ENCODE results near the gene PRKAR1A. TPM values are rescaled to one million over a fixed set of nuclear protein-coding genes. Genes with fewer than 3 reads are reported as not detected.

PRKAR1A gene
- total and polyA plus RNA-seq, 2 of the 8 experiments (the other 6 are each of a cell fraction or from before 2014, with no cell fraction given) = 39.3 to 149 TPM

DNA sequence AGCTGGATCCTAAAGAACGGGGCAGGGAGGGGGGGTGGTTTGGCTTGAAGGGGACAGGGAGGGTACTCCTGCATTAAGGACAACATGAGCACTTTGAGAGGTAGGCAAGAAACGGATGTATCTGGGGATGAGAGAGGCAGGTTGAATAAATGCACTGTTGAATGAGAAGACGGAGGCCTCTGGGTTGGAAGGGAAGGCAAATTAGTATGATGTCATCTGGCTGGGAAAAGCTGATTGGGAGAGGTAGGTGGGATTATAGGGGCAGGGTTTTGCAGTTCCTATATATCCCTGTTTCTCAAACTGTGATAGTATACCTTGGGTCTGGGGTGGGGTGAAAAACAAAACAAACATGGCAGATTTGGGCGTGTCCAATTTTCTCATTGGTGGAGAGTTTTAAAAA, 44.3 kb downstream of the PRKAR1A start:
- Histone ChIP-seq H3K27ac (ENCODE audit: low read depth, low read length) (no peak overlapping the region), H3K36me3 (ENCODE audit: control insufficient read depth in 2 of 4, insufficient read depth in 4 of 4, low read length in 3 of 4) (peaks cover 0 to 23% (median 4%) of the 10 kb centered on the region in 4 experiments; a peak in 4 of 8 replicates), H2AFZ (ENCODE audit: low read length) (no peak overlapping the region), H2BK120ac (replicated peaks; ENCODE audit: low read depth, low read length) (no peak overlapping the region), H3K4ac (replicated peaks; ENCODE audit: insufficient read length, low read depth, low read length) (no peak overlapping the region), H2BK20ac (ENCODE audit: low read length) (no peak overlapping the region), H3K9me3 (ENCODE audit: insufficient read depth in 2 of 2, low read depth in 1 of 2, low read length in 1 of 2) (no peaks in the 10 kb centered on the region), H3K56ac (replicated peaks; ENCODE audit: insufficient read length, low read depth, low read length) (no peak overlapping the region), H3K4me2 (ENCODE audit: insufficient read depth in 1 of 2, low read depth in 2 of 2, low read length in 2 of 2) (no peak overlapping the region), H3K79me1 (ENCODE audit: low read depth, low read length) (no peaks in the 10 kb centered on the region), H2BK15ac (ENCODE audit: low read length) (no peak overlapping the region), H4K8ac (ENCODE audit: extremely low read depth, insufficient read depth, low read length) (no peak overlapping the region), H4K20me1 (replicated peaks in 1 of 2; ENCODE audit: control insufficient read depth in 1 of 2, insufficient read depth in 2 of 2, low read length in 2 of 2) (no peaks in the 10 kb centered on the region), H3K27me3 (replicated peaks in 1 of 4; ENCODE audit: control insufficient read depth in 3 of 4, extremely low read depth in 1 of 4, insufficient read depth in 3 of 4, low read length in 3 of 4) (no peaks in the 10 kb centered on the region), H2AK5ac (ENCODE audit: low read depth, low read length) (no peak overlapping the region), H3K14ac (ENCODE audit: insufficient read length) (no peak overlapping the region), H2BK5ac (ENCODE audit: low read depth, low read length) (no peak overlapping the region), H2BK12ac (ENCODE audit: low read depth, low read length) (no peak overlapping the region), H4K5ac (ENCODE audit: insufficient read length, low read depth, low read length) (no peak overlapping the region), H3K4me3 (ENCODE audit: extremely low read depth in 1 of 4, insufficient read depth in 2 of 4, low read depth in 3 of 4, low read length in 4 of 4) (no peak overlapping the region), H3K23me2 (ENCODE audit: low read depth, low read length) (no peaks in the 10 kb centered on the region), H4K91ac (replicated peaks; ENCODE audit: insufficient read length, low read length) (no peak overlapping the region), H3K18ac (ENCODE audit: extremely low read depth, low read length) (no peak overlapping the region), H3K4me1 (replicated peaks in 1 of 4; ENCODE audit: control insufficient read depth in 3 of 4, insufficient read depth in 4 of 4, low read length in 3 of 4) (no peaks in the 10 kb centered on the region), H3K23ac (ENCODE audit: insufficient read length) (no peak overlapping the region), H3K9ac (replicated peaks in 1 of 4; ENCODE audit: extremely low read depth in 1 of 4, low read depth in 3 of 4, low read length in 3 of 4) (no peak overlapping the region), H3K79me2 (ENCODE audit: control insufficient read depth in 1 of 2, insufficient read depth in 2 of 2, low read length in 2 of 2) (no peaks in the 10 kb centered on the region)
- FAIRE-seq (no peak), DNase-seq (ENCODE audit: low read depth in 1 of 2, low spot score in 2 of 2) (no peak)
- POLR2A ChIA-PET (ENCODE audit: partially characterized antibody) = no interaction called here
- CTCF ChIA-PET (ENCODE audit: partially characterized antibody) = no interaction called here
- 91% methylated on average over 4 of the region's 4 CpGs; no CpG with 5 or more reads in 1 of the 2 experiments for whole genome bisulfite sequencing, 2 experiments (ENCODE audit: extremely low coverage in 1 of 2, insufficient coverage in 1 of 2, insufficient read length in 1 of 2, insufficient replicate concordance in 2 of 2, low coverage in 1 of 2, low lambda C conversion rate in 2 of 2, missing lambda C conversion rate in 1 of 2)
- no peak for TF ChIP-seq SUZ12 (IDR thresholded peaks at IDR 0.05; ENCODE audit: low read length)
- TF ChIP-seq GTF2F1 (IDR thresholded peaks at IDR 0.05; ENCODE audit: borderline replicate concordance, low read depth, low read length) = no peak
- TF ChIP-seq SP2 (IDR thresholded peaks at IDR 0.05; ENCODE audit: low read length) = no peak
- TF ChIP-seq MAFK (IDR thresholded peaks at IDR 0.05; ENCODE audit: low read depth, low read length) = no peak
- no peak for TF ChIP-seq RXRA (IDR thresholded peaks at IDR 0.05; ENCODE audit: insufficient read depth, low read depth, low read length)
- TF ChIP-seq CHD1 (IDR thresholded peaks at IDR 0.05; ENCODE audit: low read depth, low read length) = no peak
- TF ChIP-seq, protein P1, sequence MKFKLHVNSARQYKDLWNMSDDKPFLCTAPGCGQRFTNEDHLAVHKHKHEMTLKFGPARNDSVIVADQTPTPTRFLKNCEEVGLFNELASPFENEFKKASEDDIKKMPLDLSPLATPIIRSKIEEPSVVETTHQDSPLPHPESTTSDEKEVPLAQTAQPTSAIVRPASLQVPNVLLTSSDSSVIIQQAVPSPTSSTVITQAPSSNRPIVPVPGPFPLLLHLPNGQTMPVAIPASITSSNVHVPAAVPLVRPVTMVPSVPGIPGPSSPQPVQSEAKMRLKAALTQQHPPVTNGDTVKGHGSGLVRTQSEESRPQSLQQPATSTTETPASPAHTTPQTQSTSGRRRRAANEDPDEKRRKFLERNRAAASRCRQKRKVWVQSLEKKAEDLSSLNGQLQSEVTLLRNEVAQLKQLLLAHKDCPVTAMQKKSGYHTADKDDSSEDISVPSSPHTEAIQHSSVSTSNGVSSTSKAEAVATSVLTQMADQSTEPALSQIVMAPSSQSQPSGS (IDR thresholded peaks at IDR 0.05; ENCODE audit: low read length) = no peak
- TF ChIP-seq JUN (IDR thresholded peaks at IDR 0.05; ENCODE audit: low read depth, low read length) = no peak
- TF ChIP-seq CREB1 (IDR thresholded peaks at IDR 0.05) = no peak
- TF ChIP-seq NRF1 (IDR thresholded peaks at IDR 0.05; ENCODE audit: low read depth, low read length) = no peak
